ENCODE data around the gene ETHE1.

GRCh38 chr19:43506629-43507028, 20.4 kb downstream of the ETHE1 start:
- TF ChIP-seq EZH2 (IDR thresholded peaks at IDR 0.05; ENCODE audit: borderline replicate concordance, low read length) (no peak), CTCF (IDR thresholded peaks at IDR 0.05; ENCODE audit: low read length) (no peak)
